Measurements from ENCODE around the gene DIS3L2. TPM values are rescaled to one million over a fixed set of nuclear protein-coding genes. Genes with fewer than 3 reads are reported as not detected.

The DIS3L2 gene
- total RNA-seq, 1 donor from 2014 or later: 33.0 TPM

DNA sequence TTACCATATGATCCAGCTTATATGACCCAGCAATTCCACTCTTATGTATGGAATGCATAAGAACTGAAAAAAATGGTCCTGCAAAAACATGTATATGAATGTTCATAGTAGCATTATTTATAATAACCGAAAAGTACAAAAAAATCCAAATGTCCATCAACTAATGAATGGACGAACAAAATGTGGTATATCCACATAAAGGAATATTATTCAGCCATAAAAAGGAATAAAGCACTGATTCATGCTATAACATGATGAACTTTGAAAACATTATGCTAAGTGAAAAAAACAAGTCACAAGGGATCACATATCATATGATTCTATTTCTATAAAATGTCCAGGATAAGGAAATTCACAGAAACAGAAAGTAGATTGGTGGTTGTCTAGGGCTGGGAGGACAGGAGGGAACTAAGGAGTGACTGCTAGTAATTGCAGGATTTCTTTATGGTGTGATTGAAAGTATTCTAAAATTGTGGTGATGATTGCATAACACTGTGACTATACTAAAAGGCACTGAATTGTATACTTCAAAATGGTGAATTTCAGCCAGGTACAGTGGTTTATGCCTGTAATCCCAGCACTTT lies 10.0 kb upstream of the DIS3L2 start:
- no peak for DNase-seq (ENCODE audit: low spot score in 2 of 2)
- FAIRE-seq: no peak

- FAIRE-seq (no peak), DNase-seq (ENCODE audit: low spot score in 2 of 2) (no peak)
These were observed 5.6 kb upstream of the DIS3L2 start for GRCh38 chr2:231955758-231956472.

DNA sequence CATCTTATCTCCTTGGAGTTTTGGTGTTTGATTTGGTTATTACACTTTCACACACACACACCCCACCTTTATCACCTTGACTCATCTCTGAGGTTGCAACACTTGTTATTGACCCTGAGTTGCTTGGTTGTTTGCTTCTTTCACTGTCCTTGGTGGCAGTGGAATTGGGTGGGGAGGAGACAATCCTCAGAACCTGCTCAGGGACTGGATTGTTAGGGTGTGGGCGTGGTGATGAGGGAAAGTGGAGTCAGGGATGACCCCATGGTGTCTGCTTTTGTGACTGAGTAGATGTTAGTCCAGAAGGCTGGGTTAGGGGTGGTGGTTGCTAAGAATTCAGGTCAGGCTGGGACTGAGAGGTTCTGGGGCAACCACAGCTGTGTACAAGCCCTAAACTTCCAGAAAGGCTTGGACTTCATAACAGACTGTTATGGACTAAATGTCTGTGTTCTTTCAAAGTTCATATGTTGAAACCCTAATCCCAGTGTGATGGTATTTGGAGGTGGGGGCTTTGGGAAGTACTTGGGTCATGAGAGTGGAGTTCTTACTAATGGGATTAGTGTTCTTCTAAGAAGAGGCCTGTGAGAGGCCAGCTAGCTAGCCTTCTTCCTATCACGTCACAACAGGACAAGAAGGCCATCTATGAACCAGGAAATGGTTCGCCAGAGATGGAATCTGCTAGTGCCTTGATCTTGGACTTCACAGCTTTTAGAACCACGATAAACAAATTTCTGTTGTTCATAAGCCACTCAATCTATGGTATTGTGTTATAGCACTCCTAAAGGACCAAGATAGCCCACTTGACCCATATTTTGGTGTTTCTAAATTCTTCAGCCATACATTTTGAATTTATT lies 3.4 kb upstream of the DIS3L2 start:
- FAIRE-seq (no peak), DNase-seq (ENCODE audit: low spot score in 2 of 2) (no peak)

DNA sequence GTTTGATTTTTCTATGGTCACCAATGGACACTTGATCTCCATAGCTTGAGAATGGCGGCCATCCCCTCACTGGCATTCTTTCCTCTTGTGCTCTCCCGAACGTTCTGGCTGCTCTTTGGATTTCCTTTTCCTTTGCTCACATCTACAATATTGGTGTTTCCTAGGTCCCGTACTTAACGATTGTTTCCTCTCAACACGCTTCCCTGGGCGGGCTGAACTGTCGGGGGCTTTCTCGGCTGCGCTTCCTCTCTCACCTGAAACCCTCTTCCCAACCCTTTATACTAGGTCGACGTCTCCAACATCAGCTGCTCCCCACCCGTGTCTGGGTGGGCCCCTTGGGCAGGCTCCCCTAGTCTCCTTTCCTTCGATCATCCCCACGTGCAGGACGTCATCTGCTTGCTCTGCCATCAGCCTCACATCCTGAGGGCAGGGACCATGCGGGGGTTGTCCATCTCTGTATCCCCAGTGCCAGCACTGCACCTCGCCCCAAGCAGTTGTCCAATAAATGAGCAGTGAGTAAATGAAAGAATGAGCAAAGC lies 634 bp upstream of the DIS3L2 start:
- FAIRE-seq (no peak), DNase-seq (ENCODE audit: low spot score in 2 of 2) (peak in 1 of 2 donors; percentile 17)

GRCh38 chr2:231965102-231965501 lies 3.6 kb downstream of the DIS3L2 start:
- no peak for DNase-seq (ENCODE audit: low spot score in 2 of 2)
- FAIRE-seq: no peak

GRCh38 chr2:231966886-231967285 lies 5.4 kb downstream of the DIS3L2 start:
- no peak for FAIRE-seq

DNA sequence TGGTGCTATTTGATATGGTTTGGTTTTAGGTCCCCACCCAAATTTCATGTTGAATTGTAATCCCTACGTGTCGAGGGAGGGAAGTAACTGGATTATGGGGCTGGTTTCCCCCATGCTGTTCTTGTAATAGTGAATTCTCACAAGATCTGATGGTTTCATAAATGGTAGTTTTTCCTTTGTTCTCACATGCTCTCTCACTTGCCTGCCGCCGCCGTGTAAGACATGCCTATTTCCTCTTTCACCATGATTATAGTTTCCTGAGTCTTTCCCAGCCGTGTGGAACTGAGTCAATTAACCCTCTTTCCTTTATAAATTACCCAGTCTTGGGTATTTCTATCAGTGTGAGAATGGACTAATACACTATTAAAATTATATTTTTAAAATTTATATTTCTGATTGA lies 7.3 kb downstream of the DIS3L2 start:
- FAIRE-seq: no peak
- no peak for DNase-seq (ENCODE audit: low spot score in 2 of 2)

More at GRCh38 chr2:231966886-231967285, 5.4 kb downstream of the DIS3L2 start:
- DNase-seq (ENCODE audit: low spot score in 2 of 2): no peak

DNA sequence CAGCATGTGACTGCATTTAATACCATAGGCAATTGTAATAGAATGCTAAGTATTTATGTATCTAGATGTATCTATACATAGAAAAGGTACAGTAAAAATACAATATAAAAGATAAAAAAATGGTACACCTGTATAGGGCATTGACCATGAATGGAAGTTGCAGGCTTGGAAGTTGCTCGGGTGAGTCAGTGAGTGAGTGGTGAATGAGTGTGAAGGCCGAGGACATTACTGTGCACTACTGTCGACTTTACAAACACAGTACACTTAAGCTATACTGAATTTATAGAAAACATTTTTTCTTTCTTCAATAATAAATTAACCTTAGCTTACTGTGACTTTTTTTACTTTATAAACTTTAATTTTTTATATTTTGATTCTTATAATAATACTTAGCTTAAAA lies 8.9 kb downstream of the DIS3L2 start:
- no peak for DNase-seq (ENCODE audit: low spot score in 2 of 2)
- peak; percentile 92 for FAIRE-seq

- FAIRE-seq: no peak
- DNase-seq (ENCODE audit: low spot score in 2 of 2): no peak
These were observed 13.5 kb downstream of the DIS3L2 start for GRCh38 chr2:231975001-231975400.

- DNase-seq (ENCODE audit: low spot score in 2 of 2): no peak
- FAIRE-seq: no peak
These were observed 15.9 kb downstream of the DIS3L2 start for GRCh38 chr2:231977430-231977829.

GRCh38 chr2:231984992-231985391 lies 23.5 kb downstream of the DIS3L2 start:
- DNase-seq (ENCODE audit: low spot score in 2 of 2) (no peak), FAIRE-seq (no peak)

DNA sequence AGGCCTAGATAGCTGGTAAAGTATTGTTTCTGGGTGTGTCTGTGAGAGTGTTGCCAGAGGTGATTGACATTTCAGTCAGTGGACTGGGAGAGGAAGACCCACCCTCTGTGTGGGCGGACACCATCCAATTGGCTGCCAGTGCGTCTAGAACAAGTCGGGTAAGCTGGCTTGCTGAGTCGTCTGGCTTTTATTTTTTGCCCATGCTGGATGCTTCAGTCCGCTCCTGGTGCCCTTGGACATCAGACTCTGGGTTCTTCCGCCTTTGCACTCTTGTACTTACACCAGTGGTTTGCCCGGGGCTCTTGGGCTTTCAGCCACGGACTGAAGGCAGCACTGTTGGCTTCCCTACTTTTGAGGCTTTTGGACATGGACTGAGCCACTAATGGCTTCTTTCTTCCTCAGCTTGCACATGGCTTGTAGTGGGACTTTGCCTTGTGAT lies 24.3 kb downstream of the DIS3L2 start:
- DNase-seq (ENCODE audit: low spot score in 2 of 2): no peak
- no peak for FAIRE-seq

- FAIRE-seq (no peak), DNase-seq (ENCODE audit: low spot score in 2 of 2) (no peak)
These were observed 25.7 kb downstream of the DIS3L2 start for GRCh38 chr2:231987124-231987727.

DNA sequence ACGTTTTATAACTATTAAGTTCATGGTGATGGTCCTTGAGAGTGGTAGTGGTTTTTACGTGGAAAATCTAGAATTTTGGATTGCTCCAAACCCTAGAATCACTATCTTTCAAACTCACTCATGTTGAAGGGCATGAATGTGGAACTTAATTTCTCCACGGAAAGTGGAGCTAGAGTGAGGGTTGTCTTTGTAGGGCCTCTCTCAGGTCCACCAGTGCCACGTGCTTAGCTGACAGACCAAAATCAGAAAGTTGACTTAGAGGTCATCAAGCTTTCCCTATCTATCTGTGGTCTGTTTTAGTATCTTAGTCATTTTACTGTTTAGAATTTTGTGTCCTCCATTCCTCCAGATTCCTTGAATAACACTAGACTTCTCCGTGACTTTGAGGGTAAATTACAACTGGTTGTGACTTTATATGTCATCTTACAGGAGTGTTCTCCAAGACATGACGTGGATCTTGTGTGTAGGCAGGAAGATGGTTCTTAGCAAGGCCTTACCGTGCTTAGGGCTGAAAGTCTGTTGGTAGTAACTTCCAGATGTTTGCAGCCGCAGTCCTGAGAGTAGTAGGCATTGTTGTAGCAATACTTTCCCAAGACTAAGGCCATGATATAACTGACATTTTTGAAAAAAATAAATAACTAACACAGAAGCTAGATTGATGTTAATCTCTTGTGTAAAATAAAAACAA lies 26.8 kb downstream of the DIS3L2 start:
- no peak for FAIRE-seq
- DNase-seq (ENCODE audit: low spot score in 2 of 2): no peak

- no peak for DNase-seq (ENCODE audit: low spot score in 2 of 2)
- FAIRE-seq: no peak
These were observed 30.2 kb downstream of the DIS3L2 start for GRCh38 chr2:231991664-231992063.

DNA sequence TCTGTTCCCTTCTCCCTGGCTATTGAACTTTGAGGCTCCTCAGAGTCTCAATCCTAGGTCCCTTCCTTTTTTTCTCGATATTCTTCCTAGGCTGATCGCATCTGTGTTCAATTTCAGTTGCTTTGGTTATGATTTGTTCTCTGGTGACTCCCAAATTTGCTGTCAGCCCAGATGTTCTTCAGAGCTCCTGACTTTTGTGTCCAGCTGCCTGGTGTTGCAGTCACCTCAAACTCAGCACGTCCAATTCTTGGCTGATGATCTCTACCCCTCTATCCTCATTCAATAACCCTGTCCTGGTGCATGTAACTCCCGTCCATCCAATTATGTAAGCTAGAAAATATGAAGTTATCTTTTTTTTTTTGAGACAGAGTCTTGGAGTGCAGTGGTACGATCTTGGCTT lies 31.4 kb downstream of the DIS3L2 start:
- DNase-seq (ENCODE audit: low spot score in 2 of 2) (no peak), FAIRE-seq (no peak)

DNA sequence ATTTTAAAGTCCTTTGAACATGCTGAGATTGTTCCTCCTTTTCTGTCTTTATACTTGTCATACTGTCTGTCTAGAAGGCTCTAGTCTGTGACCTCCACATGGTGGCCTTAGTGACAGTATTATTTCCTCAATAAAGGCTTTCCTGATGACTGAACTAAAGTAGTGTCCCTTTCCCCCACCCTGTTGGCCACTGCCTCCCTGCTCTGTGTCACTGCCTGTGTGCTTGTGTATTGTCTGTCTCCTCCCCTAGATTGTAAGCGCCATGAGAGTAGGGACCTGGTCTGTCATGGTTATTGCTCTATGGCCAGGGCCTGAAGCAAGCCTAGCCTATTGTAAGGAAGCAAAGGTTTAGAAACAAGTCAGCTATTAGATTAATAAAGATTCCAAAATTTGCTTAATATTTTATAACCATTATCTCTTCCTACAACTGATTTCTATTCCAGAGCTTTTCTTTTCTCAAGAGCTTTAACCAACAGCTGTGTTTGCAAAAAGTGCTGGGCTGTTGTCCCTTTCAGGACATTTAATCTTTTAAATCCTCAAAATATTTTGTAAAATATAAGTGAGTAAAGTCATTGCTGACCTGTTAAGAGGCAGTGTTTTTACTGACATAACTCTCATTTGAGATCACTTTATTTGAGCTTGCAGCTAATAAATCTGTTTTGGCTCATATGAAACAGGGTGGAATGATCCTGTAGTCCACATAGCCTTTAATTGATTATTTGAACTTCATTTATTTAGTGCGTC lies 35.5 kb downstream of the DIS3L2 start:
- no peak for FAIRE-seq
- no peak for DNase-seq (ENCODE audit: low spot score in 2 of 2)

DNA sequence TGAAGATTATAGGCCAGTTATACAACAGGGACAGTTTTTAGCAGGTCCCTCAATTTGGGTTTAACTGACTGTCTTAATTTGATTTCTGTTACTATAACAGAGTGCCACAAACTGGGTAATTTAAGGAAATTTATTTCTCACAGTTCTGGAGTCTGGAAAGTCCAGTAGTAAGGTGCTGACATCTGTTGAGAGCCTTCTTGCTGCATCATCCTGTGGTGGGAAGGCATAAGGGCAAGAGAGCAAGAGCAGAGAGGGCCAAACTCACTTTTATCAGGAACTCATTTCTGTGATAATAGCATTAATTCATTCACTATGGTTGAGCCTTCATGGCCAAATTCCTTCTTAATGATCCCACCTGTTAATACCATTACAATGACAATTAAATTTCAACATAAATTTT lies 36.5 kb downstream of the DIS3L2 start:
- FAIRE-seq: no peak

GRCh38 chr2:232000439-232000838 lies 38.9 kb downstream of the DIS3L2 start:
- no peak for FAIRE-seq

More for the DNA sequence above, 36.5 kb downstream of the DIS3L2 start:
- no peak for DNase-seq (ENCODE audit: low spot score in 2 of 2)

More at GRCh38 chr2:232000439-232000838, 38.9 kb downstream of the DIS3L2 start:
- no peak for DNase-seq (ENCODE audit: low spot score in 2 of 2)

Data from frontal cortex (tissue), 4 donors.